ENCODE measurements around the gene PTPN14.
A peak's percentile ranks its signal among the peaks of the same experiment; 100 is the strongest.

PTPN14 gene

GRCh38 chr1:214427871-214428277 lies 123.5 kb downstream of the PTPN14 start:
- intact Hi-C loops (cut with micrococcal nuclease): no loop called here
- H3K27ac Mint-ChIP-seq: peak overlapping the region; percentile 43
- H3K9me3 Mint-ChIP-seq: peaks cover 12% of the 10 kb centered on the region
- H3K4me1 Mint-ChIP-seq (ENCODE audit: low read depth): peaks cover 16% of the 10 kb centered on the region
- no peak overlapping the region for H3K4me3 Mint-ChIP-seq
- H3K27me3 Mint-ChIP-seq: no peaks in the 10 kb centered on the region
- H3K36me3 Mint-ChIP-seq (ENCODE audit: low read depth): no peaks in the 10 kb centered on the region

GRCh38 chr1:214426426-214426812 lies 125.0 kb downstream of the PTPN14 start:
- H3K9me3 Mint-ChIP-seq: peaks cover 12% of the 10 kb centered on the region
- H3K27ac Mint-ChIP-seq: no peak overlapping the region
- intact Hi-C loops (cut with micrococcal nuclease): no loop called here
- H3K27me3 Mint-ChIP-seq: no peaks in the 10 kb centered on the region
- no peak overlapping the region for H3K4me3 Mint-ChIP-seq
- H3K36me3 Mint-ChIP-seq (ENCODE audit: low read depth): no peaks in the 10 kb centered on the region
- H3K4me1 Mint-ChIP-seq (ENCODE audit: low read depth): peaks cover 16% of the 10 kb centered on the region

DNA sequence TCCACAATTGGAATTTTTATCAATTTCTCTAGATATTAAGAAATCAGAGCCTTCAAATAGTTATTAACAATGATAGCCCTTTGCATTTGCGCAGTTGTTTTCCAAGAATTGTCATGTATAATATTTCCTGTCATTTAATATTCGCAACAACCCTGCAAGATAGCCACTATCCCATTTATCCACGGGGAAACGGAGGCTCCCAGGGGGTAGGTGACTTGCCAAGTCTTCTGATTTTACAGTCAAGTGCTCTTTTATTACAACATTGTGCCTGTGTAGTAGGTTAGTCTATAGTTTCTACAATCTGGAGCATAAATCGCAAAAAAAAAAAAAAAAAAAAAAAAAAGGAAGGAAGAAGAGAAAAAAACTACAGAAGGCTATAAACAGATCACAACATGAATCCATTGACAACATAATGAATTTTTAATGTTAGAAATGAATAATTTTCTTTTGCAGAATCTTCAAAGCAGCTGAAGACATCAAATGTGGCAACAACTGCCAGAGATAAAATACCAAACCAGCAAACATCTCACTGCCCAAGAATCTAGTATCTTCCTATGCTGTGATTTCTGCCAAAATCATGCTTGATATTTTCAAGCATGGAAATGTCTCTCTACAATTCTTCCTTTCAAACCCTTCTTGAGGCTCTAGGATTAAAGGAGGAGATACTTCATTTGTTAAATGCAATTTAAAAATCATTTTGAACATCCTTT lies 125.5 kb downstream of the PTPN14 start:
- intact Hi-C loops (cut with micrococcal nuclease): no loop called here
- Mint-ChIP-seq H3K27me3 (no peaks in the 10 kb centered on the region), H3K27ac (no peak overlapping the region), H3K4me3 (no peak overlapping the region), H3K36me3 (ENCODE audit: low read depth) (no peaks in the 10 kb centered on the region), H3K9me3 (peaks cover 12% of the 10 kb centered on the region), H3K4me1 (ENCODE audit: low read depth) (peaks cover 16% of the 10 kb centered on the region)

- H3K27me3 Mint-ChIP-seq: no peaks in the 10 kb centered on the region
- intact Hi-C loops (cut with micrococcal nuclease): no loop called here
- no peak overlapping the region for H3K4me3 Mint-ChIP-seq
- H3K9me3 Mint-ChIP-seq: peaks cover 12% of the 10 kb centered on the region
- H3K4me1 Mint-ChIP-seq (ENCODE audit: low read depth): peaks cover 16% of the 10 kb centered on the region
- H3K36me3 Mint-ChIP-seq (ENCODE audit: low read depth): no peaks in the 10 kb centered on the region
- H3K27ac Mint-ChIP-seq: no peak overlapping the region
Measured at GRCh38 chr1:214425101-214425500, 126.3 kb downstream of the PTPN14 start.

DNA sequence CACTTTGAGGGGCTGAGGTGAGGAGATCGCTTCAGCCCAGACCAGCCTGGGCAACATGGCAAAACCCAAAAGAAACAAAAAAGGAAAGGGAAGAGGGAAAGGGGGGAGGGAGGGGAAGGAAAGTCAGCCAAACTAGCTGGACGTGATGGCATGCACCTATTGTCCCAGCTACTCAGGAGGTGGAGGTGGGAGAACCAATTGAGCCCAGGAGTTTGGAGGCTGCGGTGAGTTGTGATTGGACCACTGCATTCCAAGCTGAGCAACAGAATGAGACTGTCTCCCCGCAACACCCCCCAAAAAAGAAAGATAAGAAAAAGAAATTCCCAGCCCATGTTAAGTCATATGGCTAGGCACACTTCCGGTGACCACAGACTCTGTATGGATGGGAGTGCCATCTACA lies 128.4 kb downstream of the PTPN14 start:
- peaks cover 8% of the 10 kb centered on the region for H3K9me3 Mint-ChIP-seq
- no peak overlapping the region for H3K27ac Mint-ChIP-seq
- no peak overlapping the region for H3K4me3 Mint-ChIP-seq
- H3K27me3 Mint-ChIP-seq: no peaks in the 10 kb centered on the region
- H3K4me1 Mint-ChIP-seq (ENCODE audit: low read depth): peaks cover 9% of the 10 kb centered on the region
- H3K36me3 Mint-ChIP-seq (ENCODE audit: low read depth): no peaks in the 10 kb centered on the region
- intact Hi-C loops (cut with micrococcal nuclease): no loop called here

GRCh38 chr1:214422137-214422671 lies 129.2 kb downstream of the PTPN14 start:
- Mint-ChIP-seq H3K4me3 (no peak overlapping the region), H3K36me3 (ENCODE audit: low read depth) (no peaks in the 10 kb centered on the region), H3K4me1 (ENCODE audit: low read depth) (peaks cover under 1% of the 10 kb centered on the region), H3K9me3 (no peaks in the 10 kb centered on the region), H3K27me3 (no peaks in the 10 kb centered on the region), H3K27ac (no peak overlapping the region)
- intact Hi-C loops (cut with micrococcal nuclease): no loop called here

DNA sequence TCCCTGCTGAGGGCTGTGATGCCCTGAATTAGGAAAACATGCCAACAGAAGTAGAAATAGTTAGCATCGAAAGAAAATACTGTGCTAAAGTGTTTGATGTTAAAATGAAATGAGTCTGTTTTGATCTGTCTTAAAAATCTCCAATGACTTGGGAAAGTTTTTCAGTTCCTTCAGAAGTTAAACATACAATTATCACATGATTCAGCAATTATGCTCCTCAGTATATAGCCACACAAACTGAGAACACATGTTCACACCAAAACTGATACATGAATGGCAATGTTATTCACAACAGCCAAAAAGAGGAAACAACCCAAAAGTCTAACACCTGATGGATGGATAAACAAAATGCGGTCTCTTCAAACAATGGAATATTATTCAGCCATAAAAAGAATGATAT lies 130.6 kb downstream of the PTPN14 start:
- H3K4me3 Mint-ChIP-seq: no peak overlapping the region
- no peaks in the 10 kb centered on the region for H3K27me3 Mint-ChIP-seq
- no peaks in the 10 kb centered on the region for H3K36me3 Mint-ChIP-seq (ENCODE audit: low read depth)
- no peak overlapping the region for H3K27ac Mint-ChIP-seq
- no peaks in the 10 kb centered on the region for H3K4me1 Mint-ChIP-seq (ENCODE audit: low read depth)
- intact Hi-C loops (cut with micrococcal nuclease): no loop called here
- H3K9me3 Mint-ChIP-seq: no peaks in the 10 kb centered on the region

DNA sequence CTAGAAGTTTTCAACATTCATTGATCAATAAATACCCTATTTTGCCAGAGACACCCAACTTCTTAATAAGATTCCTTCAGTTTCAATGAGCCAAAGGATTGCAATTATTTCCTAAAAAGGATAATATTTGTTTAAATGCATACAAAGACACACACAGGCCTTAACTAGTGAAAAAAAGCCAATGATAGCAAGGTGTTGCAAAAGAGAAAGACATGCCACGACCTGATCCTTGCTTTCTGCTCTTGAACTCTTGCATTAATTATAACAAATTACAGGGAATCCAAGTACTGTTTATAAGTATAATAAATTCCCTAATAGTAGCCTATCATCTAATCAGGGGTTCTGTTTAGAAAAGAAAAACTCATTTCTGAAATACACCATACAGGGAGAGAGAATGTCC lies 131.1 kb downstream of the PTPN14 start:
- Mint-ChIP-seq H3K9me3 (no peaks in the 10 kb centered on the region), H3K27ac (no peak overlapping the region), H3K27me3 (no peaks in the 10 kb centered on the region), H3K4me1 (ENCODE audit: low read depth) (no peaks in the 10 kb centered on the region), H3K36me3 (ENCODE audit: low read depth) (no peaks in the 10 kb centered on the region), H3K4me3 (no peak overlapping the region)
- intact Hi-C loops (cut with micrococcal nuclease): no loop called here

DNA sequence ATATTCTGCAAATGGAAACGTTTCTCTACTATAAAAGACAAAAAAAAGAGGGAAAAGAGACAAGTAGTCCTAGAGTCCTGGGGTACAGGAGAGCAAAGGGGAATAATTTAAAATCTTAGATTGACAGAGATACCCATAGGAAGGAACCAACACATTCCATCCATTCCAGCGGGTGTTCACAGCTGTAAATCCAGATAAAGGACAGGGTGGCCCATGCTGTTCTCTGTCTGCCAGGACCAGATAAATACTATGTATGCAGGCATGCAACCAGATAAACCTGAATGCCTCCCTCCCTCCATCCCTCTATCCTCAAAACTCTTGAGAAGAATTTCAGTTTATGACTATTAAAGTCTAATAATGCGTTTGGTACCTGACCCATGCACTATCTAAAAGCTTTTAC lies 131.8 kb downstream of the PTPN14 start:
- Mint-ChIP-seq H3K27ac (no peak overlapping the region), H3K4me3 (no peak overlapping the region), H3K36me3 (ENCODE audit: low read depth) (no peaks in the 10 kb centered on the region), H3K27me3 (no peaks in the 10 kb centered on the region), H3K4me1 (ENCODE audit: low read depth) (no peaks in the 10 kb centered on the region), H3K9me3 (no peaks in the 10 kb centered on the region)
- intact Hi-C loops (cut with micrococcal nuclease): no loop called here

- Mint-ChIP-seq H3K27ac (no peak overlapping the region), H3K4me3 (no peak overlapping the region), H3K4me1 (ENCODE audit: low read depth) (no peaks in the 10 kb centered on the region), H3K27me3 (no peaks in the 10 kb centered on the region), H3K36me3 (ENCODE audit: low read depth) (no peaks in the 10 kb centered on the region), H3K9me3 (no peaks in the 10 kb centered on the region)
- intact Hi-C loops (cut with micrococcal nuclease): no loop called here
Measured at GRCh38 chr1:214418391-214418790, 133.0 kb downstream of the PTPN14 start.

DNA sequence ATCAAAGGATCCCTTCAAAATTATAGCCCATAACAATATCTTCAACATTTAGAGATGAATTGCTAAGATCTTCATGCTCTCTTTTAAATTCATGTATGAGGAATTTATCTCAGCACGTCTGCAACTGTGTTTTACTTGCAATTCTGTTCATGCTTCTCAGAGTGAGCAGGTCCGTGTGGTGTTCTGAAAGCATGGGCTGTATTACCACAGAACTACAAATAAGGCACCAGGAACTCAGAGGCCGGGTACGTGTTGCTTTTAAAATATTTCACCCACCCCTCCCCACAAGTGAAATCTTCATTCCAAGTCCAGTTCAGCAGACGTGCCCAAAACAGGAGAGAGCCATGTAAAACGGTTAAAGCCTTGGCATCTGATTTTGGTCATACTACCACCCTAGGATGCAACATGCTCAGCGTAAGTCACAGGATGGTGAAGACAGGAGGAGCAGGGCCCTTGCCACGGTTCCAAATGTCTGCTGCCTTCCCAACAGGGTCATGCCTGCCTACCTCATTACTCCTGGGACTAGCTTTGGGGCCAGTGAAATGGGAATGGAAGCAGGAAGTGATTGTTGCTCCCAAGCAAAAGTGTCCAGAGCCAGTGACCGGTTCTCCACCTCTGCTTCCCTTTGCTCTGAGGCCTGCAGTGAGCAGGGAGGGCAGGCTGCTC lies 133.7 kb downstream of the PTPN14 start:
- no peak overlapping the region for H3K27ac Mint-ChIP-seq
- intact Hi-C loops (cut with micrococcal nuclease): no loop called here
- H3K4me1 Mint-ChIP-seq (ENCODE audit: low read depth): no peaks in the 10 kb centered on the region
- H3K9me3 Mint-ChIP-seq: no peaks in the 10 kb centered on the region
- no peak overlapping the region for H3K4me3 Mint-ChIP-seq
- no peaks in the 10 kb centered on the region for H3K36me3 Mint-ChIP-seq (ENCODE audit: low read depth)
- no peaks in the 10 kb centered on the region for H3K27me3 Mint-ChIP-seq

GRCh38 chr1:214416858-214417257 lies 134.5 kb downstream of the PTPN14 start:
- Mint-ChIP-seq H3K36me3 (ENCODE audit: low read depth) (no peaks in the 10 kb centered on the region), H3K27ac (no peak overlapping the region), H3K27me3 (no peaks in the 10 kb centered on the region), H3K9me3 (no peaks in the 10 kb centered on the region), H3K4me1 (ENCODE audit: low read depth) (no peaks in the 10 kb centered on the region), H3K4me3 (no peak overlapping the region)
- intact Hi-C loops (cut with micrococcal nuclease): no loop called here

GRCh38 chr1:214416417-214416816 lies 135.0 kb downstream of the PTPN14 start:
- Mint-ChIP-seq H3K27me3 (no peaks in the 10 kb centered on the region), H3K27ac (no peak overlapping the region), H3K36me3 (ENCODE audit: low read depth) (no peaks in the 10 kb centered on the region), H3K4me1 (ENCODE audit: low read depth) (no peaks in the 10 kb centered on the region), H3K4me3 (no peak overlapping the region), H3K9me3 (no peaks in the 10 kb centered on the region)
- intact Hi-C loops (cut with micrococcal nuclease): no loop called here

- Mint-ChIP-seq H3K27me3 (no peaks in the 10 kb centered on the region), H3K4me3 (no peak overlapping the region), H3K27ac (no peak overlapping the region)
Measured at GRCh38 chr1:214415131-214415530, 136.3 kb downstream of the PTPN14 start.

DNA sequence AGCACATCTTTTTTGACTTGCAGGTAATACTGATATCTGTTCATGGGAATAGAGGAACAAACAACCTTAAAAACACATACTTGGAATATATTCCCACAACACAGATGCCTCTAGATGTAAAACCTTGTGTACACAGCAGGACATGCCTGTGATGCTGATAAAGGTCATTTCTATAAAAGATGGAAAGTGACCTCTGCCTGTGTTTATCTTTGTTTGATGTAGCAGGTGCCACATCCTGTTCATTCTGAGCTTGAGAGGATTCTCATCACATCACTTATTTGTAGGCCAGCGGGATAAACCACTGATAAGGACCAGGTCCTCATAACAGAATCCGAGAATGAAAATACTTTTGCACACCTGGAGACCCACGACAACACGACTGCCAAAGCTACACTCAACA lies 136.7 kb downstream of the PTPN14 start:
- intact Hi-C loops (cut with micrococcal nuclease): no loop called here
- no peaks in the 10 kb centered on the region for H3K9me3 Mint-ChIP-seq
- no peak overlapping the region for H3K27ac Mint-ChIP-seq
- H3K27me3 Mint-ChIP-seq: no peaks in the 10 kb centered on the region
- no peaks in the 10 kb centered on the region for H3K36me3 Mint-ChIP-seq (ENCODE audit: low read depth)
- no peak overlapping the region for H3K4me3 Mint-ChIP-seq
- H3K4me1 Mint-ChIP-seq (ENCODE audit: low read depth): no peaks in the 10 kb centered on the region

More at GRCh38 chr1:214415131-214415530, 136.3 kb downstream of the PTPN14 start:
- intact Hi-C loops (cut with micrococcal nuclease): no loop called here
- H3K4me1 Mint-ChIP-seq (ENCODE audit: low read depth): no peaks in the 10 kb centered on the region
- H3K36me3 Mint-ChIP-seq (ENCODE audit: low read depth): no peaks in the 10 kb centered on the region
- H3K9me3 Mint-ChIP-seq: no peaks in the 10 kb centered on the region

All from dendritic cell treated with granulocyte-macrophage colony-stimulating factor and Interleukin-4, amounts not matched to agents 40 ng/mL and 50 ng/mL, for 4 days (primary cell).